Lung (tissue), 12 donors: ENCODE measurements around the gene DPCD. TPM values are rescaled to one million over a fixed set of nuclear protein-coding genes. Genes with fewer than 3 reads are reported as not detected.

Experiments
- ATAC-seq: fragments of 200-7000 bp; cut with Tn5 transposase; one replicate; pipeline ENCODE4 v1.9.1; 2020; ENCODE audit warnings: moderate number of reproducible peaks; ENCODE audit not compliant: insufficient read depth, low FRiP score
- DNase-seq, 3 donors: peaks; one replicate each; pipeline ENCODE4 v3.0.0-alpha.2; 2013 to 2017
- H3K27ac ChIP-seq, 2 donors: one replicate each; pipeline ENCODE4 v1.5.1; 2013; ENCODE audit warnings: mild to moderate bottlenecking in 2 of 2, moderate library complexity in 2 of 2, control low read depth in 1 of 2, inconsistent platforms in 1 of 2, low read depth in 1 of 2, low read length in 1 of 2
- H3K27me3 ChIP-seq, 3 donors: one replicate each; pipeline ENCODE4 v1.5.1; 2013; ENCODE audit warnings: low read length in 2 of 3; ENCODE audit not compliant: control insufficient read depth in 3 of 3, insufficient read depth in 3 of 3
- H3K36me3 ChIP-seq, 4 donors: one replicate each; pipeline ENCODE4 v1.5.1; 2013; ENCODE audit warnings: low read length in 4 of 4, mild to moderate bottlenecking in 1 of 4, moderate library complexity in 1 of 4; ENCODE audit not compliant: control insufficient read depth in 4 of 4, insufficient read depth in 4 of 4
- H3K4me1 ChIP-seq, 5 donors: one replicate each; pipeline ENCODE4 v1.5.1; 2013; ENCODE audit warnings: low read length in 5 of 5, mild to moderate bottlenecking in 2 of 5, moderate library complexity in 1 of 5; ENCODE audit not compliant: control insufficient read depth in 5 of 5, insufficient read depth in 5 of 5
- H3K4me3 ChIP-seq: one replicate; pipeline ENCODE4 v1.5.1; 2013; ENCODE audit warnings: mild to moderate bottlenecking, control low read depth, moderate library complexity
- H3K9ac ChIP-seq, 2 donors: one replicate each; pipeline ENCODE4 v1.5.1; 2013; ENCODE audit warnings: low read length in 2 of 2, control low read depth in 1 of 2; ENCODE audit not compliant: insufficient read depth in 1 of 2
- H3K9me3 ChIP-seq, 4 donors: one replicate each; pipeline ENCODE4 v1.5.1; 2013; ENCODE audit warnings: low read length in 3 of 4, mild to moderate bottlenecking in 1 of 4, moderate library complexity in 1 of 4; ENCODE audit not compliant: control insufficient read depth in 4 of 4, insufficient read depth in 3 of 4
- CTCF ChIP-seq: IDR thresholded peaks from 2 replicates; pipeline ENCODE4 v1.5.1; 2012; ENCODE audit warnings: mild to moderate bottlenecking; ENCODE audit errors: control extremely low read depth, extremely low read depth
- WGBS, 2 donors: extraction: QIAGEN DNeasy Blood & Tissue Kit; methylation state at CpG; one replicate each; pipeline ENCODE4 v1.1.7; 2013; 5-methylcytosine and 5-hydroxymethylcytosine counted together
- polyA plus RNA-seq, 2 donors: library from polyadenylated mRNA; stranded (reverse); fragments of 200-250 nt; gene quantifications; one replicate each; pipeline ENCODE4 v1.2.1, GENCODE V29; 2013
- total RNA-seq, 2 donors: library from RNA; depleted of rRNA in 1 of 2; stranded (reverse); fragments of >200 nt in 1 of 2; gene quantifications; one replicate each; pipeline ENCODE4 v1.2.1, GENCODE V29; 2014 to 2021
- donor health status: control.
- donor health status: control.
- donor health status: Bipolar disorder and iron deficiency.
- donor health status: healthy.
- donor health status: DM: yes; HTN: yes; CAD: no.

Gene DPCD
- total and polyA plus RNA-seq, 4 donors = 24.1 to 31.8 (median 25.9) TPM

GRCh38 chr10:101625821-101626412 lies 37.8 kb downstream of the DPCD start:
- Histone ChIP-seq H3K27me3 (no peaks in the 10 kb centered on the region), H3K4me3 (no peak overlapping the region), H3K9ac (no peak overlapping the region), H3K4me1 (peaks cover 0 to 3% (median 0%) of the 10 kb centered on the region in 5 donors), H3K27ac (no peak overlapping the region), H3K36me3 (peaks cover 0 to 26% (median 11%) of the 10 kb centered on the region in 4 donors), H3K9me3 (no peaks in the 10 kb centered on the region)
- no peak for TF ChIP-seq CTCF
- ATAC-seq (no peak), DNase-seq (no peak)
- WGBS, 2 donors = 67 to 78% methylated on average over 1 of the region's 1 CpG

DNA sequence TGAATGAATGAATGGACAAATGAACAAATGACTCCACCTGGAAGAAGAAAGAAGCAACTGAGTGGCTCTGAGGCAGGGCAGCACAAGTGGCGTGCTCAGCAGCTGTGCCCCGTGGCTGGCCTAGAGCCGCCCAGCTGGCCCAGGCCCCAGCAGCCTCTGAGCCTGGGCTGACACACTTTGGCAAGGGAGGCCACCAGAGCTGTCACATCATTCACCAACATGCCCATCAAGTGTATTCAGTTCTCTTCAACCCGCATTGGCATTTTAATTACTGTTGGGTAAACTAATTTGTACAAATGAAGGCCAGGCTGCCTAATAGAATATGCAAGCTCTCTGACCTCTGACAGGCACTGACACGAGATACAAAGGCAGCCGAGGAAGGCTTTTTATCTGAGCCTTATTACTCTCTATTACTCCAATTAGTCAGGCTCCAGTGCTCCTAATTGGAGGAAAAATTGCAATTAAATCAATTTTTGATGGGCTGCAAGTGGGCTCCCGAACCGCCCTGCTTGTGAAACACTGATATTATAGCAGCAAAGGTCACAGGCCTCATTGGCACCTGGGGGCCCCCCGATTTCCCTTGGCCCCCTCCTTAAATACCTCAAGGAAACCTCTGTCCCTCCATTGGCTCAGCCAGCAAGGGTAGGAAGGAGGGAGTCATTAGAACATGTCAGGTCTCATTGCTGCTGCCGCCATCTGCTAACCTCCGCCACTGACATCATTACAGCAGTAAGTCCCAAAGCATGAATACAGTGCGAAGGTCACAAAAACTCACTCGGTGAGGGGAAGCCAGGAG lies 41.9 kb downstream of the DPCD start:
- no peaks in the 10 kb centered on the region for H3K9me3 ChIP-seq
- H3K36me3 ChIP-seq = peaks cover 0 to 21% (median 7%) of the 10 kb centered on the region in 4 donors
- no peak for DNase-seq
- no peak for TF ChIP-seq CTCF
- no peak overlapping the region for H3K27ac ChIP-seq
- WGBS, 2 donors = 95 to 96% methylated on average over 13 of the region's 13 CpGs
- H3K9ac ChIP-seq = no peak overlapping the region
- H3K27me3 ChIP-seq = no peaks in the 10 kb centered on the region
- no peak for ATAC-seq
- peaks cover 0 to 6% (median 0%) of the 10 kb centered on the region in 5 donors for H3K4me1 ChIP-seq
- H3K4me3 ChIP-seq = no peak overlapping the region

- 98 to 100% methylated on average over 1 of the region's 1 CpG for WGBS, 2 donors
Measured at GRCh38 chr10:101630633-101630920, 42.5 kb downstream of the DPCD start.

More at GRCh38 chr10:101630633-101630920, 42.5 kb downstream of the DPCD start:
- DNase-seq (no peak), ATAC-seq (no peak)
- Histone ChIP-seq H3K27me3 (no peaks in the 10 kb centered on the region), H3K9ac (no peak overlapping the region), H3K4me3 (no peak overlapping the region), H3K27ac (no peak overlapping the region), H3K4me1 (peaks cover 0 to 6% (median 0%) of the 10 kb centered on the region in 5 donors), H3K36me3 (peaks cover 0 to 18% (median 7%) of the 10 kb centered on the region in 4 donors), H3K9me3 (no peaks in the 10 kb centered on the region)
- TF ChIP-seq CTCF = no peak
